ENCODE results near the gene DECR2.

DECR2 gene

GRCh38 chr16:397736-398332 is 3.9 kb upstream of the DECR2 start:
- Histone ChIP-seq H3K4ac (ENCODE audit: low read depth in 1 of 2, low read length in 2 of 2) (peak overlapping the region in 1 of 2 experiments; percentile 71), H2BK5ac (ENCODE audit: low read depth, low read length, poor library complexity, severe bottlenecking) (no peak overlapping the region), H3K36me3 (ENCODE audit: control insufficient read depth in 1 of 2, insufficient read depth in 2 of 2, low read depth in 1 of 2, low read length in 2 of 2) (peaks cover 15 to 23% of the 10 kb centered on the region in 2 experiments), H4K91ac (ENCODE audit: low read length) (no peak overlapping the region), H2AFZ (ENCODE audit: low read depth, low read length) (no peak overlapping the region), H3K18ac (ENCODE audit: low read depth in 1 of 2, low read length in 2 of 2) (peak overlapping the region; percentile 37), H3K14ac (ENCODE audit: low read length in 2 of 2) (peak overlapping the region in 1 of 2 experiments; percentile 44), H2BK12ac (ENCODE audit: low read length in 2 of 2) (peak overlapping the region in 1 of 2 experiments; percentile 6), H3K4me1 (ENCODE audit: control insufficient read depth, insufficient read depth, low read depth, low read length) (peaks cover 30% of the 10 kb centered on the region), H3K4me2 (ENCODE audit: low read length, poor library complexity, severe bottlenecking) (peak overlapping the region; percentile 60), H3K4me3 (ENCODE audit: insufficient read depth in 1 of 2, low read depth in 1 of 2, low read length in 2 of 2) (peak overlapping the region; percentile 4 to 65), H3K27ac (ENCODE audit: low read length, poor library complexity, severe bottlenecking) (peak overlapping the region; percentile 55), H2BK15ac (ENCODE audit: low read depth, poor library complexity, severe bottlenecking) (peak overlapping the region; percentile 65), H4K8ac (ENCODE audit: low read length) (peak overlapping the region; percentile 59), H3K23ac (ENCODE audit: low read length in 2 of 2) (no peak overlapping the region), H2AK5ac (ENCODE audit: low read length, severe bottlenecking) (peak overlapping the region; percentile 9), H2BK120ac (ENCODE audit: low read depth, low read length) (peak overlapping the region; percentile 71), H3K9ac (ENCODE audit: low read length) (peak overlapping the region; percentile 70), H3K79me1 (replicated peaks; ENCODE audit: low read length, poor library complexity, severe bottlenecking) (peaks cover 9% of the 10 kb centered on the region), H3K27me3 (ENCODE audit: control insufficient read depth in 1 of 2, insufficient read depth in 1 of 2, low read length in 2 of 2) (no peaks in the 10 kb centered on the region), H3K9me3 (ENCODE audit: control insufficient read depth, low read length) (no peaks in the 10 kb centered on the region)
- DNase-seq = peak; percentile 91
- WGBS = 20% methylated on average over 25 of the region's 29 CpGs

- no peak overlapping the region for H3K4me2 ChIP-seq (ENCODE audit: low read length, poor library complexity, severe bottlenecking)
These were observed 2.9 kb upstream of the DECR2 start for GRCh38 chr16:398561-399339.

DNA sequence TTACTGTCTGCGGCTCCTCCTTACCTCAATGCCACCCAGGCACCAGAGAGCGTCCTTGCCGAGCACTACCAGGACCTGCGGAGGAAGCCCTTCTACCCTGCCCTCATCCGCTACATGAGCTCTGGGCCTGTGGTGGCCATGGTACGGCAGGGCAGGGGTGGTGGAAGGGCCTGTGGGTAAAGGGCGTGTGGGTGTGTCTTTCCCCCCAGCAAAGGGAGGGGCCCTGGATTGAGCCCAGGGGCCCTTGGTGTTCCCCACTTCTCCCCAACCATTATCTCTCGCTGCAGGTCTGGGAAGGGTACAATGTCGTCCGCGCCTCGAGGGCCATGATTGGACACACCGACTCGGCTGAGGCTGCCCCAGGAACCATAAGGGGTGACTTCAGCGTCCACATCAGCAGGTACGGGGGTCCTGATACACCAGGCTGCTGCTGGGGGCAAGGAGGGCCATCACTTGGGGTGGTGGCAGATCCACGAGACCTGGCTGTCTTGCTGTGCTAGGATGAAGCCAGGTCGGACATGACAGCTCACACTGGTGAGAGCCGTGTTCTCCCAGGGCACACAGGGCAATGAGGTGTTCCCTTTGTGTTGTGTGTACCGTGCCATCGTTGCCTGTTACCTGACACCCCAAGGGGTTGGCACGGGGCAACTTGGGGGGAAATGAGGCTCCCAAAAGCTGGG is 2.2 kb upstream of the DECR2 start:
- H3K23ac ChIP-seq (ENCODE audit: low read length in 2 of 2) = no peak overlapping the region
- no peak overlapping the region for H3K4me2 ChIP-seq (ENCODE audit: low read length, poor library complexity, severe bottlenecking)
- H3K9me3 ChIP-seq (ENCODE audit: control insufficient read depth, low read length) = no peaks in the 10 kb centered on the region
- H2BK15ac ChIP-seq (ENCODE audit: low read depth, poor library complexity, severe bottlenecking) = peak overlapping the region; percentile 52
- no peak overlapping the region for H4K8ac ChIP-seq (ENCODE audit: low read length)
- H3K4me3 ChIP-seq (ENCODE audit: insufficient read depth in 1 of 2, low read depth in 1 of 2, low read length in 2 of 2) = no peak overlapping the region
- no peak overlapping the region for H3K9ac ChIP-seq (ENCODE audit: low read length)
- DNase-seq = no peak
- no peak overlapping the region for H2AK5ac ChIP-seq (ENCODE audit: low read length, severe bottlenecking)
- H3K4me1 ChIP-seq (ENCODE audit: control insufficient read depth, insufficient read depth, low read depth, low read length) = peaks cover 30% of the 10 kb centered on the region
- no peak overlapping the region for H3K27ac ChIP-seq (ENCODE audit: low read length, poor library complexity, severe bottlenecking)
- H3K14ac ChIP-seq (ENCODE audit: low read length in 2 of 2) = no peak overlapping the region
- no peaks in the 10 kb centered on the region for H3K27me3 ChIP-seq (ENCODE audit: control insufficient read depth in 1 of 2, insufficient read depth in 1 of 2, low read length in 2 of 2)
- no peak overlapping the region for H2BK5ac ChIP-seq (ENCODE audit: low read depth, low read length, poor library complexity, severe bottlenecking)
- H3K18ac ChIP-seq (ENCODE audit: low read depth in 1 of 2, low read length in 2 of 2) = peak overlapping the region in 1 of 2 experiments; percentile 50
- H3K36me3 ChIP-seq (ENCODE audit: control insufficient read depth in 1 of 2, insufficient read depth in 2 of 2, low read depth in 1 of 2, low read length in 2 of 2) = peaks cover 15 to 23% of the 10 kb centered on the region in 2 experiments
- no peak overlapping the region for H2AFZ ChIP-seq (ENCODE audit: low read depth, low read length)
- H2BK12ac ChIP-seq (ENCODE audit: low read length in 2 of 2) = no peak overlapping the region
- peak overlapping the region; percentile 14 for H4K91ac ChIP-seq (ENCODE audit: low read length)
- H3K79me1 ChIP-seq (replicated peaks; ENCODE audit: low read length, poor library complexity, severe bottlenecking) = peaks cover 10% of the 10 kb centered on the region
- no peak overlapping the region for H2BK120ac ChIP-seq (ENCODE audit: low read depth, low read length)
- 95% methylated on average over 22 of the region's 22 CpGs for WGBS
- no peak overlapping the region for H3K4ac ChIP-seq (ENCODE audit: low read depth in 1 of 2, low read length in 2 of 2)

More at GRCh38 chr16:398561-399339, 2.9 kb upstream of the DECR2 start:
- H3K18ac ChIP-seq (ENCODE audit: low read depth in 1 of 2, low read length in 2 of 2) = peak overlapping the region in 1 of 2 experiments; percentile 50
- no peak overlapping the region for H2BK15ac ChIP-seq (ENCODE audit: low read depth, poor library complexity, severe bottlenecking)
- peak overlapping the region; percentile 95 for H4K8ac ChIP-seq (ENCODE audit: low read length)
- no peaks in the 10 kb centered on the region for H3K9me3 ChIP-seq (ENCODE audit: control insufficient read depth, low read length)
- peaks cover 30% of the 10 kb centered on the region for H3K4me1 ChIP-seq (ENCODE audit: control insufficient read depth, insufficient read depth, low read depth, low read length)
- no peak for DNase-seq
- H2BK5ac ChIP-seq (ENCODE audit: low read depth, low read length, poor library complexity, severe bottlenecking) = no peak overlapping the region
- peak overlapping the region; percentile 3 to 71 for H3K4ac ChIP-seq (ENCODE audit: low read depth in 1 of 2, low read length in 2 of 2)
- peaks cover 15 to 23% of the 10 kb centered on the region in 2 experiments for H3K36me3 ChIP-seq (ENCODE audit: control insufficient read depth in 1 of 2, insufficient read depth in 2 of 2, low read depth in 1 of 2, low read length in 2 of 2)
- no peak overlapping the region for H3K14ac ChIP-seq (ENCODE audit: low read length in 2 of 2)
- no peaks in the 10 kb centered on the region for H3K27me3 ChIP-seq (ENCODE audit: control insufficient read depth in 1 of 2, insufficient read depth in 1 of 2, low read length in 2 of 2)
- H3K9ac ChIP-seq (ENCODE audit: low read length) = peak overlapping the region; percentile 70
- H2AK5ac ChIP-seq (ENCODE audit: low read length, severe bottlenecking) = peak overlapping the region; percentile 9
- H3K79me1 ChIP-seq (replicated peaks; ENCODE audit: low read length, poor library complexity, severe bottlenecking) = peaks cover 10% of the 10 kb centered on the region
- H3K23ac ChIP-seq (ENCODE audit: low read length in 2 of 2) = no peak overlapping the region
- H3K4me3 ChIP-seq (ENCODE audit: insufficient read depth in 1 of 2, low read depth in 1 of 2, low read length in 2 of 2) = no peak overlapping the region
- H3K27ac ChIP-seq (ENCODE audit: low read length, poor library complexity, severe bottlenecking) = no peak overlapping the region
- H2BK120ac ChIP-seq (ENCODE audit: low read depth, low read length) = no peak overlapping the region
- no peak overlapping the region for H2AFZ ChIP-seq (ENCODE audit: low read depth, low read length)
- no peak overlapping the region for H2BK12ac ChIP-seq (ENCODE audit: low read length in 2 of 2)
- H4K91ac ChIP-seq (ENCODE audit: low read length) = peak overlapping the region; percentile 85
- 87% methylated on average over 24 of the region's 24 CpGs for WGBS

All from mesenchymal stem cell (in vitro differentiated cells and primary cell).